ENCODE measurements around the gene SMU1.

- TF ChIP-seq CTCF (IDR thresholded peaks at IDR 0.05) (no peak), POLR2AphosphoS5 (IDR thresholded peaks at IDR 0.05) (no peak), POLR2A (IDR thresholded peaks at IDR 0.05) (no peak)
These were observed 47.0 kb upstream of the SMU1 start for GRCh38 chr9:33123407-33124031.
